Left ventricle myocardium inferior (tissue), 1 donor: ENCODE results near the gene PKM. TPM values are rescaled to one million over a fixed set of nuclear protein-coding genes. Genes with fewer than 3 reads are reported as not detected.
A peak's percentile ranks its signal among the peaks of the same experiment; 100 is the strongest.
"Not testable (repeated sequence)": the region's sequence is repeated elsewhere in the genome, so short reads cannot be mapped to it uniquely, and the experiment has no call there.

Experiments used
- DNase-seq: peaks from one replicate; pipeline ENCODE4 v3.0.0-alpha.2; 2020
- H3K27ac ChIP-seq: fragments of 200-600 bp; replicated peaks from 2 replicates; pipeline ENCODE4 v1.8.0; 2021
- H3K27me3 ChIP-seq: fragments of 200-600 bp; 2 replicates; pipeline ENCODE4 v1.8.0; 2021; ENCODE audit warnings: low read depth
- H3K36me3 ChIP-seq: fragments of 200-600 bp; 2 replicates; pipeline ENCODE4 v1.8.0; 2021
- H3K4me1 ChIP-seq: fragments of 200-600 bp; 2 replicates; pipeline ENCODE4 v1.8.0; 2021
- H3K4me3 ChIP-seq: fragments of 200-600 bp; 2 replicates; pipeline ENCODE4 v1.8.0; 2021; ENCODE audit warnings: mild to moderate bottlenecking, moderate library complexity
- H3K9me3 ChIP-seq: fragments of 200-600 bp; replicated peaks from 2 replicates; pipeline ENCODE4 v1.8.0; 2021
- intact Hi-C: fragments of 100-400 bp; cut with micrococcal nuclease; formaldehyde crosslinking; loops from one replicate; pipeline ENCODE4 v1.11.0; 2022
- long read RNA-seq: library from polyadenylated mRNA; unstranded; transcript quantifications from one replicate; pipeline ENCODE4 v2.0.0, GENCODE V29; 2021
- total RNA-seq: library from RNA; stranded (reverse); fragmentation: NEBNext Ultra II Directional; extraction: Animal tissue kit (Norgen Biotek cat#: 25700); gene quantifications from one replicate; pipeline ENCODE4 v1.2.1, GENCODE V29; 2021
- TF ChIP-seq, protein P1 (sequence below): fragments of 200-600 bp; IDR thresholded peaks from 2 replicates; pipeline ENCODE4 v1.8.0; 2021; ENCODE audit warnings: antibody characterized with exemption, mild to moderate bottlenecking, borderline replicate concordance
- donor health status: DM: no; HTN: yes; CAD: no; lungs with severe emphysema.

PKM gene
- total RNA-seq, result 1,009 TPM
- long read RNA-seq, transcript PKM-202 (11 exons, 2,318 nt), result major isoform, 737 of 3,349 reads
- long read RNA-seq, transcript PKM-212 (3 exons, 3,016 nt), result minor isoform, 6 of 3,349 reads
- long read RNA-seq, transcript PKM-216 (11 exons, 2,503 nt), result minor isoform, 5 of 3,349 reads
- long read RNA-seq, transcript PKM-214 (2 exons, 2,301 nt), result minor isoform, 11 of 3,349 reads
- long read RNA-seq, partial matches to known transcripts, result 252 of 3,349 reads
- long read RNA-seq, other reads (novel, unspliced or antisense), result 2,337 of 3,349 reads

DNA sequence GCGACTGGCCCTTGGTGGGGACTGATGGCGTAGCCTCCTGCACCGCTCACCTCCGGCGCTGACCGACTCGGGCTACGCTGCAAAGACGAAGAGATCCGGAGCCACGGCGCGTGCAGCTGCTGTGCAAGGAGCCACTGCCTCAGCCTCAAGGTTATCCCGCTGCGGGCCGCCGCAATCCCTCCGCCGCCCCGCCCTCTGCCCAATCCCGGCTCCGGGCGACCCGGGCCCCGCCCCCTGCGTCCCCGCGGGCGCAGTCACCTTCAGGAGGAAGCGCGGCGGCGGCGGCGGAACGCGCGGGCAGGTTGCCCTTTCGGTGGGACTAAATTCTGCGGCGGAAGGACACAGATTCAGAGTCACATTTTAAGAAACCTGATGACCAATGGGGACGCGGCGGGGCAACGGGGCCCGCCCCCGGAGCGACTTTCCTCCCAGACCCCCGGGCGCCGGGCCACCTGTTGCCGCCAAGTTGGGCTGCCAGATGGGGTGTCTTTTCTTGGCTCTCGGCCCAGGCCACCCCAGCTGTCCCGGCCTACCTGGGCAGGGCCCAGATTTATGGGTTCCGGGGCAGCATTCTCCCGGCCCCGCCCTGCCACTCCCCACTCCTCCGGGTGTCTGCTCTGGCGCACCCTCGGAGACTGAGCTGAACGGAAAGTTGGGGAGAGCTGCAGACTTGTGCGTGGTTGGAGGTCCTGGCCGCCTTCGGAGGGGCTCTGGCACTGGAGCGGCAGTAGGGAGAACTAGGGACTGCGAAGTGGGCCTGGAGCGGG is at the start of gene PKM:
PKM (minus strand) TSS at position 125 of the 767 bp plus-strand sequence. CDS start 12,093 bp downstream, outside the sequence.
- TF ChIP-seq, protein P1, sequence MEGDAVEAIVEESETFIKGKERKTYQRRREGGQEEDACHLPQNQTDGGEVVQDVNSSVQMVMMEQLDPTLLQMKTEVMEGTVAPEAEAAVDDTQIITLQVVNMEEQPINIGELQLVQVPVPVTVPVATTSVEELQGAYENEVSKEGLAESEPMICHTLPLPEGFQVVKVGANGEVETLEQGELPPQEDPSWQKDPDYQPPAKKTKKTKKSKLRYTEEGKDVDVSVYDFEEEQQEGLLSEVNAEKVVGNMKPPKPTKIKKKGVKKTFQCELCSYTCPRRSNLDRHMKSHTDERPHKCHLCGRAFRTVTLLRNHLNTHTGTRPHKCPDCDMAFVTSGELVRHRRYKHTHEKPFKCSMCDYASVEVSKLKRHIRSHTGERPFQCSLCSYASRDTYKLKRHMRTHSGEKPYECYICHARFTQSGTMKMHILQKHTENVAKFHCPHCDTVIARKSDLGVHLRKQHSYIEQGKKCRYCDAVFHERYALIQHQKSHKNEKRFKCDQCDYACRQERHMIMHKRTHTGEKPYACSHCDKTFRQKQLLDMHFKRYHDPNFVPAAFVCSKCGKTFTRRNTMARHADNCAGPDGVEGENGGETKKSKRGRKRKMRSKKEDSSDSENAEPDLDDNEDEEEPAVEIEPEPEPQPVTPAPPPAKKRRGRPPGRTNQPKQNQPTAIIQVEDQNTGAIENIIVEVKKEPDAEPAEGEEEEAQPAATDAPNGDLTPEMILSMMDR, result no peak
- peak within 1 kb of the TSS; percentile 100 for H3K27ac ChIP-seq
- H3K36me3 ChIP-seq, result no peaks in the 10 kb centered on the region
- peak; percentile 96 for DNase-seq
- H3K4me3 ChIP-seq, result peak within 1 kb of the TSS; percentile 98
- H3K4me1 ChIP-seq, result peaks cover 62% of the 10 kb centered on the region
- intact Hi-C loops, result no loop called here
- no peaks in the 10 kb centered on the region for H3K27me3 ChIP-seq
- no peaks in the 10 kb centered on the region for H3K9me3 ChIP-seq

DNA sequence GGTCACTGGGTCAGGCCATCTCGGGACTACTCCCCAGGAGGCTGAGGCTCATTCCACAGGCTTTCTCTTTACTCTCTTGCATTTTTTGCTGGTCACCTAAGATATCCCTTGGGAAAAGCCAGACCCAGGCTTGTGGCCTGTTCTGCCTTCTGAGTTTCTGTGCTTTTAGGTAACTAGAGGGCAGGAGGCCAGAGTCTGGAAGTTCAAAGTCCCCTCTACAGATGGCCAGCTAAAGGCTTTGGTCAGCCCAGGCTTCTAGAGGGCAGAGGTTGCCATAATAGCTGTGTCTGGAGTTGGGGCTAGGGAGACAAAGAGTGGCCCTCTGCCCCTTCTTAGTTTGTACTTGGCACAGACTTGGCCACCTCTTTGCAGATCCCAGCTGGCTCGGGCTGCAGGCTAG is 49.8 kb upstream of the PKM start:
- Histone ChIP-seq H3K4me1 (no peaks in the 10 kb centered on the region), H3K4me3 (no peak overlapping the region), H3K27me3 (no peaks in the 10 kb centered on the region), H3K27ac (no peak overlapping the region), H3K9me3 (no peaks in the 10 kb centered on the region), H3K36me3 (no peaks in the 10 kb centered on the region)
- no peak for DNase-seq
- TF ChIP-seq, protein P1, result no peak
- intact Hi-C loops, result no loop called here

DNA sequence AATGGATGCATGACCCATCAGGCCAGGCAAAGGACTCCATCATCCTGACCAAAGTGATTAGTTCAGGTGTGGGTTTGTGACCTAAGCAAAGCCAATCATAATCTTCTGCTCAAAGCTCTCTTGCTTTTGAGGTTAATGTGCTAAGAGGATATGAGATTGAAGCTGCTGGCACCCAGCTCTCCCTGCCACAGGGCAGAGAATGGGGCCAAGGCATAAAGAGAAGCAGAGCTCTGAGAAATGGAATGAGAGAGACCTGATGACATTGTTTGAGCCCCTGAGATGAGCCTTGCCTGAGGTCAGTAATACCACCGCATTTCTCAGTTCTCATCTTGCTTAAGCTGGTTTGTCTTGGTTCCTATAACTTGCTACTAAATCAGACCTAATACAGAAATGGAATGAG is 47.7 kb upstream of the PKM start:
- no peak for DNase-seq
- H3K36me3 ChIP-seq, result no peaks in the 10 kb centered on the region
- no peaks in the 10 kb centered on the region for H3K4me1 ChIP-seq
- H3K4me3 ChIP-seq, result no peak overlapping the region
- intact Hi-C loops, result no loop called here
- TF ChIP-seq, protein P1, result no peak
- H3K27ac ChIP-seq, result no peak overlapping the region
- no peaks in the 10 kb centered on the region for H3K27me3 ChIP-seq
- no peaks in the 10 kb centered on the region for H3K9me3 ChIP-seq

DNA sequence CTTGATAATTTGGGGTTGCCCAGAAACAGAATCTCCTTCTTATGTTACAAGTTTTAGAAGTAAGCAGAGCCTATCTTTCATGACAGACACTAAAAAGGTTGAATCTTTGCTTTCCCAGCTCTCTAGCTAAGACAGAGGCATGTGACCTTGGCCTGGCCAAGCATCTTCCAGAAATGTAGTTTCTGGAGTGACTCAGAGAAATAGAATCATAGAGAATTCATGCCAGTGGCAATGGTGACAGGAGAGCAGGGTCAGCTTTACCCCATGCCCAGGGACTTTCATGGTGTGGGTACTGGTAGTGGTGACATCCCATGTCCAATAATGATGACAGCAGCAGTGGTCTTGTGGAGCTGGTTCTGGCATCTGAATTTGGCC is 45.3 kb upstream of the PKM start:
- H3K36me3 ChIP-seq, result no peaks in the 10 kb centered on the region
- intact Hi-C loops, result no loop called here
- TF ChIP-seq, protein P1, result no peak
- no peaks in the 10 kb centered on the region for H3K27me3 ChIP-seq
- no peak overlapping the region for H3K27ac ChIP-seq
- H3K9me3 ChIP-seq, result no peaks in the 10 kb centered on the region
- DNase-seq, result no peak
- peaks cover 18% of the 10 kb centered on the region for H3K4me1 ChIP-seq
- H3K4me3 ChIP-seq, result no peak overlapping the region

DNA sequence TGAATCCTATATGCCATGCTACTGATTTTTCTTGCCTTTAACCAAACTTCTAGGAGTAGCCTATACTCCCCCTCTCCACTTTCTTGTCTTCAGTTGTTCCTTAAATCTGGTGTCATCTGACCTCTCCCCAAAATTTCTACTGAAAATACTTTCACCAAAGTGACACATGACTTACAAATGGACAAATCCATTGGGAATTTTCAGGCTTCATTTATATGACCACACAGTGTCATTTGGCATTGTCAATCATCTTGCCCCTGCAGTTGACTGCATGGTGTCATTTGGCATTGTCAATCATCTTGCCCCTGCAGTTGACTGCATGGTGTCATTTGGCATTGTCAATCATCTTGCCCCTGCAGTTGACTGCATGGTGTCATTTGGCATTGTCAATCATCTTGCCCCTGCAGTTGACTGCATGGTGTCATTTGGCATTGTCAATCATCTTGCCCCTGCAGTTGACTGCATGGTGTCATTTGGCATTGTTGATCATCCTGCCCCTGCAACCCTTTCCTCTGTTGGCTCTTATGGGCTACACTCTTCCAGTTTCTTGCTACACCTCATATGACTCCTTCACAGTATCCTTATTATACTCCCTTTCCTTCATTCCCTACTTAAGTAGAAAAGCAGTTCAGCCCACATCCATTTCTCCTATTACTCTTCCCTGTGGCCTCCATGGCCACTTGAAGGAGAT is 44.8 kb upstream of the PKM start:
- intact Hi-C loops, H3K36me3 ChIP-seq, H3K9me3 ChIP-seq, H3K4me3 ChIP-seq, H3K27me3 ChIP-seq, DNase-seq, H3K27ac ChIP-seq: not testable (repeated sequence)
- peaks cover 23% of the 10 kb centered on the region for H3K4me1 ChIP-seq

DNA sequence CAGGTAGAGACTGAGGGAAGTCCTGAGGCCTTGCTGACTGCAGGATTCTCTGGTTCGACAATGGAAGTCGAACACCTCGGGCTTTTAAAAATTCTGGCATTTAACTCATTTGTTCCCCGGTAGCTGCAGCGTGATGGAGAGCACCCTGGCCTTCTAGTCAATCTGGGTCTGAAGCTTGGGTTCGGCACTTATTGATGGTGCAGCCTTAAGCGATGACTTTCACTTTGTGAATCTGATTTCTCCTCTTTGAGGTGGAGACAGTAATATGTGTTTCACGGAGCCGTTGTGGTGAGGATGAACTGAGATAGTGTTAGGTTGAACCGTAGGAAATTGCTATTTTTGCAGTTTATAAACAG is 42.0 kb upstream of the PKM start:
- H3K27me3 ChIP-seq, result no peaks in the 10 kb centered on the region
- DNase-seq, result no peak
- peaks cover 36% of the 10 kb centered on the region for H3K4me1 ChIP-seq
- peak overlapping the region; percentile 94 for H3K4me3 ChIP-seq
- H3K36me3 ChIP-seq, result peaks cover 6% of the 10 kb centered on the region
- intact Hi-C loops, result no loop called here
- TF ChIP-seq, protein P1, result peak; percentile 2
- H3K27ac ChIP-seq, result peak overlapping the region; percentile 94
- H3K9me3 ChIP-seq, result no peaks in the 10 kb centered on the region
